ENCODE results near the gene PRKCD. TPM values are rescaled to one million over a fixed set of nuclear protein-coding genes. Genes with fewer than 3 reads are reported as not detected.

The PRKCD gene
- total RNA-seq, 1 experiment from 2014 or later = 30.9 TPM

- Histone ChIP-seq H3K4me1 (no peaks in the 10 kb centered on the region), H3K4me3 (ENCODE audit: low read depth, low read length) (no peak overlapping the region), H3K36me3 (ENCODE audit: control insufficient read depth, insufficient read depth, low read length) (no peaks in the 10 kb centered on the region), H3K9me3 (no peaks in the 10 kb centered on the region), H3K27me3 (replicated peaks; ENCODE audit: control insufficient read depth, insufficient read depth, low read length) (no peaks in the 10 kb centered on the region)
- Mint-ChIP-seq H3K9me3 (ENCODE audit: unreplicated experiment) (no peaks in the 10 kb centered on the region), H3K36me3 (ENCODE audit: insufficient read depth, unreplicated experiment) (peaks cover 3% of the 10 kb centered on the region), H3K27me3 (ENCODE audit: insufficient read depth, unreplicated experiment) (no peaks in the 10 kb centered on the region), H3K27ac (ENCODE audit: unreplicated experiment) (no peak overlapping the region), H3K4me3 (ENCODE audit: unreplicated experiment) (no peak overlapping the region), H3K4me1 (ENCODE audit: low read depth, unreplicated experiment) (no peaks in the 10 kb centered on the region)
- ChIA-PET POLR2A (no interaction called here), CTCF (no interaction called here)
- intact Hi-C loops (cut with micrococcal nuclease; ENCODE audit: unreplicated experiment) = no loop called here
- no peak for DNase-seq
- TF ChIP-seq CTCF (IDR thresholded peaks at IDR 0.05; ENCODE audit: insufficient read depth in 1 of 2, low read depth in 1 of 2, low read length in 1 of 2, severe bottlenecking in 1 of 2, unreplicated experiment in 1 of 2) = no peak
- BruUV-seq (replicated peaks) = no TSS peak
Observed at GRCh38 chr3:53179580-53179979, 18.6 kb downstream of the PRKCD start.

- Histone ChIP-seq H3K27me3 (replicated peaks; ENCODE audit: control insufficient read depth, insufficient read depth, low read length) (no peaks in the 10 kb centered on the region), H3K9me3 (no peaks in the 10 kb centered on the region), H3K4me3 (ENCODE audit: low read depth, low read length) (no peak overlapping the region), H3K36me3 (ENCODE audit: control insufficient read depth, insufficient read depth, low read length) (no peaks in the 10 kb centered on the region; the same call in 1 of the 2 replicates), H3K4me1 (no peaks in the 10 kb centered on the region)
- Mint-ChIP-seq H3K36me3 (ENCODE audit: insufficient read depth, unreplicated experiment) (peaks cover 8% of the 10 kb centered on the region), H3K4me1 (ENCODE audit: low read depth, unreplicated experiment) (no peaks in the 10 kb centered on the region), H3K4me3 (ENCODE audit: unreplicated experiment) (no peak overlapping the region), H3K27me3 (ENCODE audit: insufficient read depth, unreplicated experiment) (no peaks in the 10 kb centered on the region), H3K27ac (ENCODE audit: unreplicated experiment) (no peak overlapping the region), H3K9me3 (ENCODE audit: unreplicated experiment) (no peaks in the 10 kb centered on the region)
- BruUV-seq (replicated peaks) = no TSS peak
- CTCF ChIA-PET = no interaction called here
- POLR2A ChIA-PET = no interaction called here
- TF ChIP-seq CTCF (IDR thresholded peaks at IDR 0.05; ENCODE audit: insufficient read depth in 1 of 2, low read depth in 1 of 2, low read length in 1 of 2, severe bottlenecking in 1 of 2, unreplicated experiment in 1 of 2) = no peak
- intact Hi-C loops (cut with micrococcal nuclease; ENCODE audit: unreplicated experiment) = no loop called here
- DNase-seq = no peak
Observed at GRCh38 chr3:53180305-53181023, 19.5 kb downstream of the PRKCD start.

- Histone ChIP-seq H3K27me3 (replicated peaks; ENCODE audit: control insufficient read depth, insufficient read depth, low read length) (no peaks in the 10 kb centered on the region), H3K4me1 (no peaks in the 10 kb centered on the region), H3K9me3 (no peaks in the 10 kb centered on the region), H3K36me3 (ENCODE audit: control insufficient read depth, insufficient read depth, low read length) (no peaks in the 10 kb centered on the region; the same call in 1 of the 2 replicates), H3K4me3 (ENCODE audit: low read depth, low read length) (no peak overlapping the region)
- no peak for DNase-seq
- ChIA-PET CTCF (no interaction called here), POLR2A (no interaction called here)
- H3K4me1 Mint-ChIP-seq (ENCODE audit: low read depth, unreplicated experiment) = no peaks in the 10 kb centered on the region
- intact Hi-C loops (cut with micrococcal nuclease; ENCODE audit: unreplicated experiment) = no loop called here
- no TSS peak for BruUV-seq (replicated peaks)
- no peak overlapping the region for H3K27ac Mint-ChIP-seq (ENCODE audit: unreplicated experiment)
- TF ChIP-seq CTCF (IDR thresholded peaks at IDR 0.05; ENCODE audit: insufficient read depth in 1 of 2, low read depth in 1 of 2, low read length in 1 of 2, severe bottlenecking in 1 of 2, unreplicated experiment in 1 of 2) = no peak
- no peaks in the 10 kb centered on the region for H3K9me3 Mint-ChIP-seq (ENCODE audit: unreplicated experiment)
- H3K27me3 Mint-ChIP-seq (ENCODE audit: insufficient read depth, unreplicated experiment) = no peaks in the 10 kb centered on the region
- peaks cover 9% of the 10 kb centered on the region for H3K36me3 Mint-ChIP-seq (ENCODE audit: insufficient read depth, unreplicated experiment)
- H3K4me3 Mint-ChIP-seq (ENCODE audit: unreplicated experiment) = no peak overlapping the region
Observed at GRCh38 chr3:53181024-53181371, 20.0 kb downstream of the PRKCD start.

All from Caco-2 (cell line).